Activated T-cell treated with anti-CD3 and anti-CD28 coated beads, Interleukin-2, amount 50 U/mL, for 4 hours (primary cell): ENCODE measurements around the gene GRIA3. TPM values are rescaled to one million over a fixed set of nuclear protein-coding genes. Genes with fewer than 3 reads are reported as not detected.
"Not testable (repeated sequence)": the region's sequence is repeated elsewhere in the genome, so short reads cannot be mapped to it uniquely, and the experiment has no call there.

Source experiments
- ATAC-seq, 2 donors: fragments of 200-7000 bp; cut with Tn5 transposase; one replicate each; pipeline ENCODE4 v1.10.0; 2021
- DNase-seq: peaks from one replicate; pipeline ENCODE4 v3.0.0-alpha.2; 2020
- H3K27me3 Mint-ChIP-seq: one replicate; pipeline ENCODE4 v1.8.0; 2021; ENCODE audit warnings: low read depth, mixed read lengths
- H3K36me3 Mint-ChIP-seq: one replicate; pipeline ENCODE4 v1.8.0; 2022; ENCODE audit warnings: mixed read lengths; ENCODE audit not compliant: insufficient read depth
- H3K4me1 Mint-ChIP-seq: one replicate; pipeline ENCODE4 v1.8.0; 2021; ENCODE audit warnings: low read depth, mixed read lengths
- H3K4me3 Mint-ChIP-seq: one replicate; pipeline ENCODE4 v1.8.0; 2021; ENCODE audit warnings: mild to moderate bottlenecking, moderate library complexity, mixed read lengths
- H3K9me3 Mint-ChIP-seq: one replicate; pipeline ENCODE4 v1.8.0; 2021; ENCODE audit warnings: mixed read lengths
- total RNA-seq, 3 donors: library from RNA; stranded (reverse); gene quantifications; one replicate each; pipeline ENCODE4 v1.2.1, GENCODE V29; 2021

GRIA3 gene
- total RNA-seq, 3 donors from 2014 or later: not detected

GRCh38 chrX:123330229-123330942, 146.3 kb downstream of the GRIA3 start:
- Mint-ChIP-seq H3K9me3 (no peaks in the 10 kb centered on the region), H3K4me1 (no peaks in the 10 kb centered on the region), H3K36me3 (no peaks in the 10 kb centered on the region), H3K4me3 (no peak overlapping the region), H3K27me3 (no peaks in the 10 kb centered on the region)
- ATAC-seq (no peak), DNase-seq (no peak)

GRCh38 chrX:123331349-123331748, 147.3 kb downstream of the GRIA3 start:
- Mint-ChIP-seq H3K4me3 (no peak overlapping the region), H3K4me1 (no peaks in the 10 kb centered on the region), H3K27me3 (no peaks in the 10 kb centered on the region), H3K9me3 (no peaks in the 10 kb centered on the region), H3K36me3 (no peaks in the 10 kb centered on the region)
- DNase-seq (no peak), ATAC-seq (no peak)

GRCh38 chrX:123331859-123332258, 147.8 kb downstream of the GRIA3 start:
- ATAC-seq (no peak), DNase-seq (no peak)
- H3K4me1 Mint-ChIP-seq: no peaks in the 10 kb centered on the region
- H3K27me3 Mint-ChIP-seq: no peaks in the 10 kb centered on the region
- H3K4me3 Mint-ChIP-seq: no peak overlapping the region
- H3K9me3 Mint-ChIP-seq: no peaks in the 10 kb centered on the region
- H3K36me3 Mint-ChIP-seq: no peaks in the 10 kb centered on the region

- no peaks in the 10 kb centered on the region for H3K27me3 Mint-ChIP-seq
- DNase-seq: no peak
- H3K9me3 Mint-ChIP-seq: no peaks in the 10 kb centered on the region
- no peak for ATAC-seq
- no peaks in the 10 kb centered on the region for H3K36me3 Mint-ChIP-seq
- no peaks in the 10 kb centered on the region for H3K4me1 Mint-ChIP-seq
- no peak overlapping the region for H3K4me3 Mint-ChIP-seq
These were observed 152.6 kb downstream of the GRIA3 start for GRCh38 chrX:123336666-123337065.

- Mint-ChIP-seq H3K36me3 (no peaks in the 10 kb centered on the region), H3K4me1 (no peaks in the 10 kb centered on the region), H3K9me3 (no peaks in the 10 kb centered on the region), H3K27me3 (no peaks in the 10 kb centered on the region), H3K4me3 (no peak overlapping the region)
- ATAC-seq (no peak), DNase-seq (no peak)
These were observed 154.0 kb downstream of the GRIA3 start for GRCh38 chrX:123337886-123338639.

- no peaks in the 10 kb centered on the region for H3K4me1 Mint-ChIP-seq
- no peak overlapping the region for H3K4me3 Mint-ChIP-seq
- H3K36me3 Mint-ChIP-seq: no peaks in the 10 kb centered on the region
- ATAC-seq (no peak), DNase-seq (no peak)
- no peaks in the 10 kb centered on the region for H3K27me3 Mint-ChIP-seq
- H3K9me3 Mint-ChIP-seq: no peaks in the 10 kb centered on the region
These were observed 155.3 kb downstream of the GRIA3 start for GRCh38 chrX:123339221-123339905.

GRCh38 chrX:123340696-123341095, 156.6 kb downstream of the GRIA3 start:
- Mint-ChIP-seq H3K27me3 (no peaks in the 10 kb centered on the region), H3K9me3 (no peaks in the 10 kb centered on the region), H3K36me3 (no peaks in the 10 kb centered on the region), H3K4me1 (no peaks in the 10 kb centered on the region), H3K4me3 (no peak overlapping the region)
- DNase-seq: no peak
- ATAC-seq: no peak

- ATAC-seq (no peak), DNase-seq (no peak)
- Mint-ChIP-seq H3K36me3 (no peaks in the 10 kb centered on the region), H3K27me3 (no peaks in the 10 kb centered on the region), H3K4me3 (no peak overlapping the region), H3K9me3 (no peaks in the 10 kb centered on the region), H3K4me1 (no peaks in the 10 kb centered on the region)
These were observed 164.4 kb downstream of the GRIA3 start for GRCh38 chrX:123348468-123348867.

GRCh38 chrX:123350226-123350625, 166.1 kb downstream of the GRIA3 start:
- Mint-ChIP-seq H3K36me3 (no peaks in the 10 kb centered on the region), H3K9me3 (no peaks in the 10 kb centered on the region), H3K27me3 (no peaks in the 10 kb centered on the region)

GRCh38 chrX:123357941-123358340, 173.9 kb downstream of the GRIA3 start:
- peaks cover 2% of the 10 kb centered on the region for H3K27me3 Mint-ChIP-seq
- ATAC-seq: no peak
- H3K4me3 Mint-ChIP-seq: no peak overlapping the region
- no peaks in the 10 kb centered on the region for H3K9me3 Mint-ChIP-seq
- H3K4me1 Mint-ChIP-seq: no peaks in the 10 kb centered on the region
- DNase-seq: no peak
- H3K36me3 Mint-ChIP-seq: no peaks in the 10 kb centered on the region

More at GRCh38 chrX:123350226-123350625, 166.1 kb downstream of the GRIA3 start:
- no peaks in the 10 kb centered on the region for H3K4me1 Mint-ChIP-seq
- H3K4me3 Mint-ChIP-seq: no peak overlapping the region
- DNase-seq: no peak
- ATAC-seq: no peak

GRCh38 chrX:123358457-123358856, 174.4 kb downstream of the GRIA3 start:
- ATAC-seq (no peak), DNase-seq (no peak)
- peaks cover 2% of the 10 kb centered on the region for H3K27me3 Mint-ChIP-seq
- no peaks in the 10 kb centered on the region for H3K4me1 Mint-ChIP-seq
- H3K4me3 Mint-ChIP-seq: no peak overlapping the region
- no peaks in the 10 kb centered on the region for H3K9me3 Mint-ChIP-seq
- no peaks in the 10 kb centered on the region for H3K36me3 Mint-ChIP-seq

- ATAC-seq: no peak
- no peaks in the 10 kb centered on the region for H3K36me3 Mint-ChIP-seq
- DNase-seq: no peak
- H3K4me3 Mint-ChIP-seq: no peak overlapping the region
- H3K27me3 Mint-ChIP-seq: peaks cover 2% of the 10 kb centered on the region
- no peaks in the 10 kb centered on the region for H3K9me3 Mint-ChIP-seq
- no peaks in the 10 kb centered on the region for H3K4me1 Mint-ChIP-seq
These were observed 177.3 kb downstream of the GRIA3 start for GRCh38 chrX:123361371-123361770.

GRCh38 chrX:123386196-123386595, 202.1 kb downstream of the GRIA3 start:
- not testable (repeated sequence) for DNase-seq, H3K4me1 Mint-ChIP-seq, H3K4me3 Mint-ChIP-seq, ATAC-seq, H3K36me3 Mint-ChIP-seq, H3K27me3 Mint-ChIP-seq
- H3K9me3 Mint-ChIP-seq: peaks cover 20% of the 10 kb centered on the region

GRCh38 chrX:123392921-123393320, 208.8 kb downstream of the GRIA3 start:
- Mint-ChIP-seq H3K4me3 (no peak overlapping the region), H3K27me3 (no peaks in the 10 kb centered on the region)

More at GRCh38 chrX:123392921-123393320, 208.8 kb downstream of the GRIA3 start:
- H3K36me3 Mint-ChIP-seq: no peaks in the 10 kb centered on the region
- H3K4me1 Mint-ChIP-seq: no peaks in the 10 kb centered on the region
- DNase-seq (no peak), ATAC-seq (no peak)
- peaks cover 22% of the 10 kb centered on the region for H3K9me3 Mint-ChIP-seq
